Kidney (tissue), 22 donors: Measurements from ENCODE around the gene SPAAR. TPM values are rescaled to one million over a fixed set of nuclear protein-coding genes. Genes with fewer than 3 reads are reported as not detected.

Experiments used
- DNase-seq, 5 donors: peaks; one replicate each; pipeline ENCODE4 v3.0.0-alpha.2; 2013 to 2020
- FAIRE-seq: peaks from 2 replicates; lab custom pipeline; 2012; peaks lifted over from hg19 to GRCh38; lab: Jason Lieb, UNC
- H3K27ac ChIP-seq, 2 donors: one replicate each; pipeline ENCODE4 v1.7.0; 2013; ENCODE audit warnings: low read depth in 2 of 2, low read length in 2 of 2, inconsistent platforms in 1 of 2
- H3K27me3 ChIP-seq: one replicate; pipeline ENCODE4 v1.7.1; 2013; ENCODE audit warnings: low read length, inconsistent platforms; ENCODE audit not compliant: control insufficient read depth, insufficient read depth
- H3K36me3 ChIP-seq, 3 donors: one replicate each; pipeline versions ENCODE4 v1.7.0 to v1.7.1; 2013; ENCODE audit warnings: low read length in 3 of 3, control low read depth in 1 of 3, inconsistent platforms in 1 of 3; ENCODE audit not compliant: insufficient read depth in 3 of 3, control insufficient read depth in 2 of 3
- H3K4me1 ChIP-seq, 3 donors: one replicate each; pipeline versions ENCODE4 v1.7.0 to v1.7.1; 2013; ENCODE audit warnings: low read length in 3 of 3, inconsistent platforms in 1 of 3, low read depth in 1 of 3; ENCODE audit not compliant: control insufficient read depth in 2 of 3, insufficient read depth in 2 of 3
- H3K4me3 ChIP-seq, 3 donors: one replicate each; pipeline versions ENCODE4 v1.7.0 to v1.8.1; 2013; ENCODE audit warnings: low read length in 3 of 3, control low read depth in 1 of 3, inconsistent platforms in 1 of 3
- H3K9ac ChIP-seq, 3 donors: one replicate each; pipeline versions ENCODE4 v1.7.0 to v1.7.1; 2013; ENCODE audit warnings: low read length in 3 of 3, control low read depth in 1 of 3, inconsistent platforms in 1 of 3
- H3K9me3 ChIP-seq, 3 donors: one replicate each; pipeline versions ENCODE4 v1.7.0 to v1.7.1; 2013; ENCODE audit warnings: low read length in 3 of 3, control low read depth in 1 of 3, inconsistent platforms in 1 of 3; ENCODE audit not compliant: control insufficient read depth in 2 of 3, insufficient read depth in 1 of 3
- intact Hi-C: fragments of 100-400 bp; cut with DNase I; formaldehyde crosslinking; loops from one replicate; pipeline ENCODE4 v1.11.1; 2022
- long read RNA-seq, 10 donors: library from polyadenylated mRNA in 1 of 10; unstranded in 1 of 10; transcript quantifications; one replicate each; pipeline ENCODE4 v2.0.0 and lab custom pipeline, GENCODE V29; 2021 to 2026
- polyA plus RNA-seq: library from polyadenylated mRNA; stranded (reverse); fragments of 350-450 nt; fragmentation: Illumina TruSeq; extraction: RNeasy Lipid Tissue Mini Kit (QIAGEN cat#74804); gene quantifications from one replicate; pipeline ENCODE4 v1.2.3, GENCODE V29; 2014; ENCODE audit warnings: low read depth, low replicate concordance; ENCODE audit not compliant: insufficient read depth
- total RNA-seq: library from RNA; stranded (reverse); fragmentation: NEBNext Ultra II Directional; extraction: Animal tissue kit (Norgen Biotek cat#: 25700); gene quantifications from one replicate; pipeline ENCODE4 v1.2.1, GENCODE V29; 2021
- TF ChIP-seq, protein P1 (sequence below): IDR thresholded peaks from 3 replicates; pipeline ENCODE4 v1.5.1; 2012; ENCODE audit warnings: mild to moderate bottlenecking, moderate library complexity, borderline replicate concordance; ENCODE audit not compliant: insufficient read depth; ENCODE audit errors: extremely low read depth
- donor health status: control.
- donor health status: control.
- donor health status: control.
- donor health status: control.
- donor health status: control.
- donor health status: DM: yes; HTN: yes; CAD: no.
- donor health status: Normal renal cell carcinoma (clear cell type).

SPAAR gene, protein sequence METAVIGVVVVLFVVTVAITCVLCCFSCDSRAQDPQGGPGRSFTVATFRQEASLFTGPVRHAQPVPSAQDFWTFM
- 5.3 TPM for total RNA-seq
- polyA plus RNA-seq: 3.2 TPM
- long read RNA-seq, donor 1: 0 reads
- long read RNA-seq, donor 2, partial matches to known transcripts: 0 of 1 reads
- long read RNA-seq, donor 2, other reads (novel, unspliced or antisense): 0 of 1 reads
- long read RNA-seq, donor 3, partial matches to known transcripts: 0 of 1 reads
- long read RNA-seq, donor 3, other reads (novel, unspliced or antisense): 0 of 1 reads
- long read RNA-seq, donor 4, partial matches to known transcripts: 0 of 1 reads
- long read RNA-seq, donor 4, other reads (novel, unspliced or antisense): 0 of 1 reads
- long read RNA-seq, donor 5: 0 reads
- long read RNA-seq, donor 6, partial matches to known transcripts: 0 of 2 reads
- long read RNA-seq, donor 6, other reads (novel, unspliced or antisense): 0 of 2 reads
- long read RNA-seq, donor 7, partial matches to known transcripts: 0 of 7 reads
- long read RNA-seq, donor 7, other reads (novel, unspliced or antisense): 0 of 7 reads
- long read RNA-seq, donor 8, partial matches to known transcripts: 0 of 1 reads
- long read RNA-seq, donor 8, other reads (novel, unspliced or antisense): 0 of 1 reads
- long read RNA-seq, donor 9: 0 reads
- long read RNA-seq, donor 10: 0 reads

DNA sequence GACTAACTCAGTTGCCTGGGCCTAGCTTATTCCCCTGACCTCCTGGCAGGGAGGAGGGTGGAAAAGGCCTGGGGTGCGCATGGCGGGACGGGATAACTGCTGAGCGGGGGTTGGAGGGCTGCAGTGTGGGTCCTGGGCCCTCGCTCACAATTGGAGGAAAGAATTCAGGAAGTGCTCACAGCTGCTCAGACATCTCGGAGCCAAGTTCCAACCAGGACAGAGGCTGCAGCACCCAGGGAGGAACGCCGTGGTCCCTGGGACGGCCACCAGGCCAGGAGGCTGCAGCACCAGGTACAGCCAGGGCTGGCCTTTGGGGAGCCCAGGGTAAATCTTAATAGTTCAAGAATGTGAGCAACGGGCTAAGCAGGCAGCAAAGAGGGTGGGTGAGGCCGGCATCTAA, at the start of gene SPAAR:
Gene SPAAR (plus strand): TSS at position 217 of the 400 bp plus-strand sequence. CDS start 974 bp downstream, outside the sequence.
- TF ChIP-seq, protein P1, sequence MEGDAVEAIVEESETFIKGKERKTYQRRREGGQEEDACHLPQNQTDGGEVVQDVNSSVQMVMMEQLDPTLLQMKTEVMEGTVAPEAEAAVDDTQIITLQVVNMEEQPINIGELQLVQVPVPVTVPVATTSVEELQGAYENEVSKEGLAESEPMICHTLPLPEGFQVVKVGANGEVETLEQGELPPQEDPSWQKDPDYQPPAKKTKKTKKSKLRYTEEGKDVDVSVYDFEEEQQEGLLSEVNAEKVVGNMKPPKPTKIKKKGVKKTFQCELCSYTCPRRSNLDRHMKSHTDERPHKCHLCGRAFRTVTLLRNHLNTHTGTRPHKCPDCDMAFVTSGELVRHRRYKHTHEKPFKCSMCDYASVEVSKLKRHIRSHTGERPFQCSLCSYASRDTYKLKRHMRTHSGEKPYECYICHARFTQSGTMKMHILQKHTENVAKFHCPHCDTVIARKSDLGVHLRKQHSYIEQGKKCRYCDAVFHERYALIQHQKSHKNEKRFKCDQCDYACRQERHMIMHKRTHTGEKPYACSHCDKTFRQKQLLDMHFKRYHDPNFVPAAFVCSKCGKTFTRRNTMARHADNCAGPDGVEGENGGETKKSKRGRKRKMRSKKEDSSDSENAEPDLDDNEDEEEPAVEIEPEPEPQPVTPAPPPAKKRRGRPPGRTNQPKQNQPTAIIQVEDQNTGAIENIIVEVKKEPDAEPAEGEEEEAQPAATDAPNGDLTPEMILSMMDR: no peak
- intact Hi-C loops: no loop called here
- Histone ChIP-seq H3K9me3 (peaks cover 0 to 4% (median 0%) of the 10 kb centered on the region in 3 donors), H3K4me3 (peak within 1 kb of the TSS in 2 of 3 donors; percentile 1 to 38), H3K27me3 (no peaks in the 10 kb centered on the region), H3K4me1 (peaks cover 8 to 66% (median 38%) of the 10 kb centered on the region in 3 donors), H3K27ac (peak within 1 kb of the TSS; percentile 90 to 96), H3K36me3 (peaks cover 0 to 4% (median 0%) of the 10 kb centered on the region in 3 donors), H3K9ac (peak within 1 kb of the TSS in 1 of 3 donors; percentile 66)
- no peak for DNase-seq
- no peak for FAIRE-seq

DNA sequence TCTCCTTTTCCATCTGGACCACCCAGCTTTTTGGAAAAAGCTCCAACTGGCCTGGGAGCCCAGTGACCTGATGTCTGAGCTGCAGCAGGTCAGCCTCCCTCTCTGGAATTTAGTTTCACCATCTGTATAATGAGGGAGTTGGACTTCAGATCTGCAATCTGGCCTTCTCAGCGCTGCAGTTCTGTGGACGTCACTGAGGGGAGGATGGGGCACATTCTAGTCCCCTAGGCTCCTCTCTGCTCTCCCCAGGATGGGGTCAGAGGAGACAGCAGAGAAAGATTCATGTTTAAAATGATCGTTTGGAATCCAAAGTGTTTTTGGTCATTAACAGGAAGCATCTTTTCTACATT, 49.3 kb upstream of the SPAAR start:
- H3K9me3 ChIP-seq: no peaks in the 10 kb centered on the region
- H3K4me1 ChIP-seq: no peaks in the 10 kb centered on the region
- no peaks in the 10 kb centered on the region for H3K27me3 ChIP-seq
- FAIRE-seq (no peak), DNase-seq (peak in 2 of 5 donors; percentile 8 to 17)
- H3K4me3 ChIP-seq: no peak overlapping the region
- TF ChIP-seq, protein P1: no peak
- no peaks in the 10 kb centered on the region for H3K36me3 ChIP-seq
- H3K27ac ChIP-seq: no peak overlapping the region
- no peak overlapping the region for H3K9ac ChIP-seq
- intact Hi-C loops: no loop called here

DNA sequence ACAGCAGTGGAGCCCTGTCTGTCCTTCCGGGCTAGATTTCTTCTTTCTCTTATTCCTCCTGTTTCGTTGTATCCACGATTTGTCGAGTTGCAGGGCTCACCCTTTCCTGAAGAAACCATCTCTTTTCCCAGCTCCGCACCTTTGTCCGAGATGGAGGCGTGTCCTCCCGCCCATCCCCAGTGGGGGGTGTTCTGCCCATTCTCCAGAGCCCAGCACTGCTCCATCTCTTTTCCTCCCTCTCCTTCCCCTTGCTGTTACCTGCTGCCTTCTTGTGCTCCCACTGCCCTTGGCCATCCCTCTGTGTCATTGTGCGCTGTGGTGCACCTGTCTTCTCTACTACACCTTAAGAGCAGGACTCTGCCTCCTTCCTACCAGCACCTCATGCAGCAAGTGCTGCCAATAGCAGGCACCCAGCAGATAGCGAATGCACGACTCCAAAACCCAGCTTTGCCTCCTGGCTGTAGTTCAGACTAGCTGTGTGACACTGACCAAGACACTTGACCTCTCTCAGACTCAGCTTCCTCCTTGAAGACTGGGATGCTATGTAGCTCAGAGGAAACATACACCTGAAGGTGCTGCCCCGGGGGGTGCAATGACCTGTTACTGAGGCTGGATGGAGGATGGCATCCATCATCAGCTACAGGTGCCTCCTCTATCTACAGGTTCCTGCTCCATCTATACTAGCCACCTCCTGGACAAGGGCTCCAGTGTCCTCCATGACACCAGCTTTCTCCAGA, 48.0 kb upstream of the SPAAR start:
- H3K27ac ChIP-seq: no peak overlapping the region
- H3K36me3 ChIP-seq: no peaks in the 10 kb centered on the region
- no peaks in the 10 kb centered on the region for H3K4me1 ChIP-seq
- H3K9ac ChIP-seq: no peak overlapping the region
- TF ChIP-seq, protein P1: no peak
- intact Hi-C loops: no loop called here
- H3K27me3 ChIP-seq: no peaks in the 10 kb centered on the region
- FAIRE-seq (no peak), DNase-seq (no peak)
- no peaks in the 10 kb centered on the region for H3K9me3 ChIP-seq
- H3K4me3 ChIP-seq: no peak overlapping the region
